HepG2 (cell line): Measurements from ENCODE around the gene CRYZL1. TPM values are rescaled to one million over a fixed set of nuclear protein-coding genes. Genes with fewer than 3 reads are reported as not detected.

Experiments
- polyA plus RNA-seq, 8 experiments: library from polyadenylated mRNA; depleted of rRNA in 3 of 8; stranded (reverse) in 7 of 8; unstranded in 1 of 8; fragments of >200 nt; fragmentation: Illumina TruSeq in 4 of 8; extraction: Trizol in 4 of 8; gene quantifications; 2 replicates each; pipeline versions ENCODE4 v1.2.1 to v1.2.3, GENCODE V29; 2011 to 2016; ENCODE audit warnings: low read depth in 4 of 8, missing spikeins in 1 of 8, mixed read lengths in 1 of 8; ENCODE audit not compliant: insufficient read depth in 1 of 8
- total RNA-seq, 5 experiments: library from RNA; depleted of rRNA; stranded (reverse); fragments of >200 nt; fragmentation: Illumina TruSeq; extraction: Trizol; gene quantifications; 2 replicates each; pipeline ENCODE4 v1.2.3, GENCODE V29; 2016; ENCODE audit warnings: low read depth in 1 of 5

The CRYZL1 gene
- total and polyA plus RNA-seq, 2 of the 13 experiments (the other 11 are each of a cell fraction or from before 2014, with no cell fraction given): 20.3 to 27.7 TPM

Other genes with a start within 250 kb of the CRYZL1 start
- gene IFNGR2, start 238.3 kb downstream of the CRYZL1 start, total RNA-seq (2016; rRNA removed; fragmentation: Illumina TruSeq; extraction: Trizol): 50.3 and 61.3 TPM in 2 replicates
- 107 and 117 TPM in 2 replicates for gene IFNGR2, start 238.3 kb downstream of the CRYZL1 start, polyA plus RNA-seq (2011; rRNA removed)
- 13.9 and 29.9 TPM in 2 replicates for gene TMEM50B, start 161.8 kb downstream of the CRYZL1 start, total RNA-seq (2016; rRNA removed; fragmentation: Illumina TruSeq; extraction: Trizol)
- 45.4 and 46.3 TPM in 2 replicates for gene TMEM50B, start 161.8 kb downstream of the CRYZL1 start, polyA plus RNA-seq (2011; rRNA removed)
- 2.5 and 3.3 TPM in 2 replicates for gene DNAJC28, start 150.0 kb downstream of the CRYZL1 start, total RNA-seq (2016; rRNA removed; fragmentation: Illumina TruSeq; extraction: Trizol)
- gene DNAJC28, start 150.0 kb downstream of the CRYZL1 start, polyA plus RNA-seq (2011; rRNA removed): 1.1 and 1.5 TPM in 2 replicates
- 109 and 151 TPM in 2 replicates for gene GART, start 99.6 kb downstream of the CRYZL1 start, total RNA-seq (2016; rRNA removed; fragmentation: Illumina TruSeq; extraction: Trizol)
- 17.7 and 17.9 TPM in 2 replicates for gene GART, start 99.6 kb downstream of the CRYZL1 start, polyA plus RNA-seq (2011; rRNA removed)
- 78.3 and 291 TPM in 2 replicates for gene SON, start 98.7 kb downstream of the CRYZL1 start, total RNA-seq (2016; rRNA removed; fragmentation: Illumina TruSeq; extraction: Trizol)
- gene SON, start 98.7 kb downstream of the CRYZL1 start, polyA plus RNA-seq (2011; rRNA removed): 60.8 and 61.3 TPM in 2 replicates
- 60.8 and 63.6 TPM in 2 replicates for gene DONSON, start 53.1 kb downstream of the CRYZL1 start, total RNA-seq (2016; rRNA removed; fragmentation: Illumina TruSeq; extraction: Trizol)
- 23.8 and 35.4 TPM in 2 replicates for gene DONSON, start 53.1 kb downstream of the CRYZL1 start, polyA plus RNA-seq (2011; rRNA removed)
- 20.9 and 26.1 TPM in 2 replicates for gene ITSN1, start 760 bp upstream of the CRYZL1 start, total RNA-seq (2016; rRNA removed; fragmentation: Illumina TruSeq; extraction: Trizol)
- gene ITSN1, start 760 bp upstream of the CRYZL1 start, polyA plus RNA-seq (2011; rRNA removed): 32.2 and 33.8 TPM in 2 replicates